Measurements from ENCODE around the gene TBC1D22A. TPM values are rescaled to one million over a fixed set of nuclear protein-coding genes. Genes with fewer than 3 reads are reported as not detected.

Gene TBC1D22A
- 10 to 100 TPM; 11.5 to 15.4 TPM for total RNA-seq

- no peaks in the 10 kb centered on the region for H3K27me3 ChIP-seq
- H3K4me3 ChIP-seq = peak within 1 kb of the TSS; percentile 94 to 97
- peak within 1 kb of the TSS; percentile 95 for H3K27ac ChIP-seq
- no peaks in the 10 kb centered on the region for H3K9me3 ChIP-seq
- H3K36me3 ChIP-seq = no peaks in the 10 kb centered on the region
- peak; percentile 96 for DNase-seq (ENCODE audit: low spot score)
- TF ChIP-seq CTCF (IDR thresholded peaks at IDR 0.05) = peak in 1 of 2 donors; percentile 15
- H3K4me1 ChIP-seq = peaks cover 0 to 45% of the 10 kb centered on the region in 2 donors
These were observed at the start of gene TBC1D22A for GRCh38 chr22:46762238-46763050. TBC1D22A (plus strand) TSS chr22:46762650; CDS start chr22:46762787, 137 bp downstream.

- Histone ChIP-seq H3K9me3 (no peaks in the 10 kb centered on the region), H3K36me3 (peaks cover 61% of the 10 kb centered on the region), H3K4me3 (no peak overlapping the region), H3K27me3 (no peaks in the 10 kb centered on the region), H3K4me1 (peaks cover 0 to 12% of the 10 kb centered on the region in 2 donors), H3K27ac (peak overlapping the region; percentile 10 to 23)
- no peak for TF ChIP-seq CTCF (IDR thresholded peaks at IDR 0.05)
- DNase-seq (ENCODE audit: low spot score) = no peak
These were observed 47.9 kb upstream of the TBC1D22A start for GRCh38 chr22:46714550-46714949.

GRCh38 chr22:46719921-46720320 lies 42.5 kb upstream of the TBC1D22A start:
- no peak overlapping the region for H3K27ac ChIP-seq
- peaks cover 43% of the 10 kb centered on the region for H3K36me3 ChIP-seq
- no peaks in the 10 kb centered on the region for H3K9me3 ChIP-seq
- no peak for DNase-seq (ENCODE audit: low spot score)
- peaks cover 0 to 6% of the 10 kb centered on the region in 2 donors for H3K4me1 ChIP-seq
- no peak for TF ChIP-seq CTCF (IDR thresholded peaks at IDR 0.05)
- no peak overlapping the region for H3K4me3 ChIP-seq
- no peaks in the 10 kb centered on the region for H3K27me3 ChIP-seq

GRCh38 chr22:46721501-46722085 lies 40.9 kb upstream of the TBC1D22A start:
- TF ChIP-seq CTCF (IDR thresholded peaks at IDR 0.05) = no peak
- Histone ChIP-seq H3K9me3 (no peaks in the 10 kb centered on the region), H3K36me3 (peaks cover 42% of the 10 kb centered on the region), H3K27me3 (no peaks in the 10 kb centered on the region), H3K4me1 (peaks cover 0 to 22% of the 10 kb centered on the region in 2 donors), H3K4me3 (no peak overlapping the region), H3K27ac (no peak overlapping the region)
- DNase-seq (ENCODE audit: low spot score) = no peak

GRCh38 chr22:46723882-46724281 lies 38.6 kb upstream of the TBC1D22A start:
- H3K27me3 ChIP-seq = no peaks in the 10 kb centered on the region
- no peak for TF ChIP-seq CTCF (IDR thresholded peaks at IDR 0.05)
- no peak overlapping the region for H3K4me3 ChIP-seq
- H3K36me3 ChIP-seq = peaks cover 19% of the 10 kb centered on the region
- H3K9me3 ChIP-seq = no peaks in the 10 kb centered on the region
- peaks cover 0 to 42% of the 10 kb centered on the region in 2 donors for H3K4me1 ChIP-seq
- no peak for DNase-seq (ENCODE audit: low spot score)
- H3K27ac ChIP-seq = no peak overlapping the region

Measured in right atrium auricular region (tissue), 2 donors.